Activated T-helper 9 cell treated with anti-CD3 and anti-CD28 coated beads, Interleukin-2, amount 50 U/mL, for 16 hours (primary cell): Measurements from ENCODE around the gene GRIA2.

Experiments
- DNase-seq: peaks from one replicate; pipeline ENCODE4 v3.0.0-alpha.2; 2020; ENCODE audit warnings: low read depth

Gene GRIA2

GRCh38 chr4:157389741-157390140 lies 169.2 kb downstream of the GRIA2 start:
- no peak for DNase-seq

GRCh38 chr4:157405070-157405469 lies 184.5 kb downstream of the GRIA2 start:
- no peak for DNase-seq
